Activated naive CD4-positive, alpha-beta T cell treated with anti-CD3 and anti-CD28 coated beads, Interleukin-2, amount 50 U/mL, for 24 hours (primary cell): Measurements from ENCODE around the gene COX10.
"Not testable (repeated sequence)": the region's sequence is repeated elsewhere in the genome, so short reads cannot be mapped to it uniquely, and the experiment has no call there.

ENCODE experiments used
- H3K27ac Mint-ChIP-seq: one replicate; pipeline ENCODE4 v1.8.0; 2021; ENCODE audit warnings: mild to moderate bottlenecking, mixed read lengths
- H3K27me3 Mint-ChIP-seq: one replicate; pipeline ENCODE4 v1.8.0; 2021; ENCODE audit warnings: mixed read lengths
- H3K36me3 Mint-ChIP-seq: one replicate; pipeline ENCODE4 v1.8.0; 2021; ENCODE audit warnings: mixed read lengths
- H3K4me1 Mint-ChIP-seq: one replicate; pipeline ENCODE4 v1.8.0; 2021; ENCODE audit warnings: mixed read lengths
- H3K4me3 Mint-ChIP-seq: one replicate; pipeline ENCODE4 v1.8.0; 2021; ENCODE audit warnings: mild to moderate bottlenecking, mixed read lengths
- H3K9me3 Mint-ChIP-seq: one replicate; pipeline ENCODE4 v1.8.0; 2021; ENCODE audit warnings: mixed read lengths

Gene COX10

DNA sequence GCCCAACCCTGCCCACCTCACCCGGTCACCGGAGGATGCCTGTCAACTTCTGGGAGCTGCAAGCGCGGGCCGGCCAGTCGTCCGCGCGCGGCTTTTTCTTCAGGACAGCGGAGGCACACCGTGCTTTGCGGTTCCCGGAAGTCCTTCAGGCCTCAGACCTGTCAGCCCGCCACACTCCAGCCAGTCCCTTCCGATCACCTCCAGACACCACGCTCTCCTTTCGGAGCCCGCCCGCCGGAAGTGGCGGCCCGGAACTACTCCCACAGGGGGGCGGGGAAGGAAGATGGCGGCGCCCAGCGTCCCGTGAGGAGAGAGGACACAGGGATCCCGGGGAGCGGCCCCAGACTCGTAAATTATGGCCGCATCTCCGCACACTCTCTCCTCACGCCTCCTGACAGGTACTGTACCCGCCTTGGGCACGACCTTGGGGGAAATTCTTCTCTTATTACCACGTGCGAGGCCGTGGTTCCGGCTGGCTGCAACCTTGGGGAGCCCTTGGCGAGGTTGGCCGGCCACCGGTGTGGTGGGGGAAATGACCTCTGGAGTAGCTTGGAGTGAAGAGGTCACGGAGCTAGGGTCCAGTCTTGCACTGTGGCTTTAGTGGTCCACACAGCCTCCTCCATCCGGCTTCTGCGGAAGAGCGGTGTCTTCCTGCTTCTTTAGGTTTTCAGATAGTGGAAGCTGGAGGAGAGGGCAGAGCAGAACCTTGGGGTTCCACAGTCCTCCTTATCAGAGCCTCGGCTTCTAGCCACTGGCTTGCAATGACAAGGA, at the start of gene COX10:
Gene COX10, plus strand, starts transcription at position 254 of the 771 bp plus-strand sequence. Its CDS starts 102 bp downstream, at position 356.
- Mint-ChIP-seq H3K36me3 (peaks cover 12% of the 10 kb centered on the region), H3K27me3 (no peaks in the 10 kb centered on the region), H3K9me3 (no peaks in the 10 kb centered on the region), H3K27ac (peak within 1 kb of the TSS; percentile 94), H3K4me1 (peaks cover 57% of the 10 kb centered on the region), H3K4me3 (peak within 1 kb of the TSS; percentile 95)

GRCh38 chr17:14021651-14022294, 47.5 kb upstream of the COX10 start:
- H3K36me3 Mint-ChIP-seq, H3K27me3 Mint-ChIP-seq, H3K4me3 Mint-ChIP-seq, H3K27ac Mint-ChIP-seq, H3K4me1 Mint-ChIP-seq, H3K9me3 Mint-ChIP-seq: not testable (repeated sequence)

DNA sequence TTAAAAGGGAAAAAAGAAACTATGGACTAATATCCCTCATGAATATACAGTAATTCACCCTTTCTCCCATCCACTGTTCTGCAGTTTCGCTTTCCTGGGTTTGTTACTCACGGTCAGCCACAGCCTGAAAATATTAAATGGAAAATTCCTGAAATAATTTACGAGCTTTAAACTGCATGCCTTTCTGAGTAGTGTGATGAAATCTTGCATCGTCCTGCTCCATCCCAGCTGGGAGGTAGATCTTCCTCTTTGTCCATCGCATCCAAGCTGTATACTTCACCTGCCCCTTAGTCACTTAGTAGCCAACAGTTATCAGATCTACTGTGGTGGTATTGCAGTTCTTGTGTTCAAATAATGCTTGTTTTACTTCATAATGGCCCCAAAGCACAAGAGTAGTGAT, 39.5 kb upstream of the COX10 start:
- H3K36me3 Mint-ChIP-seq = peaks cover 18% of the 10 kb centered on the region
- not testable (repeated sequence) for H3K4me1 Mint-ChIP-seq, H3K4me3 Mint-ChIP-seq, H3K9me3 Mint-ChIP-seq, H3K27me3 Mint-ChIP-seq, H3K27ac Mint-ChIP-seq

DNA sequence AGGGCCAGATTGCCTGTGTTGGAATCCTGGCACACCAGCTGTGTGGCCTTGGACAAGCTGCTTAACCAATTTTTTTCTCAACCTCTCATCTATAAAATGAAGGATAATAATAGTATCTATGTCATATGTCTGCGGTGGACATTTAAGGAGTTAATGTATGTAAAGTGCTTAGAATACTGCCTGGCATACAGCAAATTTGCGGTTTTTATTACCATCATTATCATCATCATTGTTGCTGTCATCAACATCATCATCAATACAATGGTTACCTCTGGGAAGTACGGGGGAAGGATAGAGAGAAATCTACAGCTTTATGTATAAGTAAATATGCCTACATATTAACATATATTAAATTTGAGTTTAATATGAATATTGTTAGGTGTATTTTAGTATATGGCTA, 37.1 kb upstream of the COX10 start:
- no peaks in the 10 kb centered on the region for H3K9me3 Mint-ChIP-seq
- H3K4me3 Mint-ChIP-seq = no peak overlapping the region
- peaks cover 25% of the 10 kb centered on the region for H3K36me3 Mint-ChIP-seq
- H3K27ac Mint-ChIP-seq = no peak overlapping the region
- no peaks in the 10 kb centered on the region for H3K27me3 Mint-ChIP-seq
- H3K4me1 Mint-ChIP-seq = peaks cover 11% of the 10 kb centered on the region

DNA sequence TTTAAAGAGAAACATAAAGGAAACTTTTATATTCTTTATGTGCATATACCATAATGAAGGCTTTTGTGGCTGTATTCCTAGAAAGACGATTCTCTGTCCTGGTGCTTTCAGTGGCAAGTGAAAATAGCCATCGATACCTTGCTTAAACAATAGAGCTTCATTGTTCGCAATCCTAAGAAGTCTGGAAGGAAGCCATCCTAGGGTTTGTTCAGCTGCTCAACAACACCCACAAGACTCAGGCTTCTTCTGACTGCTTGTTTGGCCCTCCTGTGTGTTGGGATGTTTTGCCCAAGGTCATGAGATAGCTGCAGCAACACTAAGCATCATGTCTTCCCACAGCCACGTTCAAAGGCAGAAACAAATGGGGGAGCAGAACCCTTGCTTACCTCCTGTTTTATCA, 36.1 kb upstream of the COX10 start:
- H3K36me3 Mint-ChIP-seq = peaks cover 25% of the 10 kb centered on the region
- H3K4me1 Mint-ChIP-seq = peaks cover 19% of the 10 kb centered on the region
- H3K27me3 Mint-ChIP-seq = no peaks in the 10 kb centered on the region
- no peak overlapping the region for H3K27ac Mint-ChIP-seq
- H3K9me3 Mint-ChIP-seq = no peaks in the 10 kb centered on the region
- H3K4me3 Mint-ChIP-seq = no peak overlapping the region

GRCh38 chr17:14037453-14037852, 31.9 kb upstream of the COX10 start:
- Mint-ChIP-seq H3K27ac (peak overlapping the region; percentile 42), H3K4me1 (peaks cover 34% of the 10 kb centered on the region), H3K4me3 (no peak overlapping the region), H3K27me3 (no peaks in the 10 kb centered on the region), H3K36me3 (peaks cover 20% of the 10 kb centered on the region), H3K9me3 (no peaks in the 10 kb centered on the region)

- peaks cover 34% of the 10 kb centered on the region for H3K4me1 Mint-ChIP-seq
- no peak overlapping the region for H3K4me3 Mint-ChIP-seq
- no peaks in the 10 kb centered on the region for H3K27me3 Mint-ChIP-seq
- peaks cover 20% of the 10 kb centered on the region for H3K36me3 Mint-ChIP-seq
- H3K27ac Mint-ChIP-seq = peak overlapping the region; percentile 8
- H3K9me3 Mint-ChIP-seq = no peaks in the 10 kb centered on the region
Measured at GRCh38 chr17:14038206-14038605, 31.1 kb upstream of the COX10 start.

DNA sequence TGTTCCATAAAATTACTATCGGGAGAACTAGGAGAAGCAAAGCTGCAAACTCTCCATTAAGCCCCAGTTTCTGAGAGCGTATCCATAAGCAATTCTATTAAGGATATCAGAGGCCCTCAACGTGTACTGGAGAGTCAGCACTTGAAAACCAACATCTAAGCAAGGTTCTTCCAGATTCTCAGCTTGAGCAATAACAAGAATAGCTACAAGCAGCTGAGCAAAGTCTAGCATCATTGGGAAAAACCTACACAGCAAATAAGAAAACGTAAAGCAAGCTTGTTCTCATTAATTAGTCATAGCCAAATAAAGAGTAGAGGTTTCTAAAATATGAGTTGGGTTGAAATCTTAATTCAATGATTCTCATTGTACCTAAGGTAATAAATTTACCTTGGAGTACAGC, 26.9 kb upstream of the COX10 start:
- Mint-ChIP-seq H3K4me3 (no peak overlapping the region), H3K4me1 (peaks cover 25% of the 10 kb centered on the region), H3K36me3 (peaks cover 6% of the 10 kb centered on the region), H3K27ac (no peak overlapping the region), H3K27me3 (no peaks in the 10 kb centered on the region), H3K9me3 (no peaks in the 10 kb centered on the region)

GRCh38 chr17:14044702-14045101, 24.6 kb upstream of the COX10 start:
- Mint-ChIP-seq H3K36me3 (peaks cover 2% of the 10 kb centered on the region), H3K4me1 (peaks cover 9% of the 10 kb centered on the region), H3K27me3 (no peaks in the 10 kb centered on the region), H3K27ac (no peak overlapping the region), H3K4me3 (no peak overlapping the region), H3K9me3 (no peaks in the 10 kb centered on the region)

- H3K27ac Mint-ChIP-seq = no peak overlapping the region
- H3K27me3 Mint-ChIP-seq = no peaks in the 10 kb centered on the region
- no peak overlapping the region for H3K4me3 Mint-ChIP-seq
- H3K36me3 Mint-ChIP-seq = peaks cover 4% of the 10 kb centered on the region
- H3K9me3 Mint-ChIP-seq = no peaks in the 10 kb centered on the region
- H3K4me1 Mint-ChIP-seq = peaks cover 8% of the 10 kb centered on the region
Measured at GRCh38 chr17:14046978-14047377, 22.3 kb upstream of the COX10 start.

DNA sequence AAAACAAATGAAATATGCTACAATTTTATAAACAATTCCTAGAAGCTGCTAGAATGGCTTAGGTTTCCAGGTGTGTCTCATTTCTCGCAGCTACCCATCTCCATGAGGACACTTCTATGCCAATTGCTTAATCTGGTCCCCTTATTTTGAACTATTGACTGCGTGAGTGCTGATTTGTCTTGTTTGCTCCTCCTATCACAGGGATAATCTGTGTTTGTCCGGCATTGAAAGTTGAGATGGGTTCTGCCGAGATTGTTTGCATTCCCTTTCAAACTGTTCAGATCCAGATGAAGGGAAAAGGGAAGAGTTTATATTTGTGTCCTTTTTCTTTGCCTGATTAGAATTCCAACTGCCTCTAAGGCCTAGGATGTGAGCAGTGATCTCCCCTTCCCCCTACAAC, 21.7 kb upstream of the COX10 start:
- H3K4me1 Mint-ChIP-seq = peaks cover 4% of the 10 kb centered on the region
- H3K27me3 Mint-ChIP-seq = no peaks in the 10 kb centered on the region
- no peak overlapping the region for H3K4me3 Mint-ChIP-seq
- no peaks in the 10 kb centered on the region for H3K9me3 Mint-ChIP-seq
- peaks cover 3% of the 10 kb centered on the region for H3K36me3 Mint-ChIP-seq
- H3K27ac Mint-ChIP-seq = no peak overlapping the region

- Mint-ChIP-seq H3K4me1 (peaks cover 4% of the 10 kb centered on the region), H3K27me3 (no peaks in the 10 kb centered on the region), H3K9me3 (no peaks in the 10 kb centered on the region), H3K36me3 (peaks cover 3% of the 10 kb centered on the region), H3K27ac (no peak overlapping the region), H3K4me3 (no peak overlapping the region)
Measured at GRCh38 chr17:14048169-14048568, 21.1 kb upstream of the COX10 start.

GRCh38 chr17:14050616-14051015, 18.7 kb upstream of the COX10 start:
- H3K4me3 Mint-ChIP-seq = no peak overlapping the region
- H3K36me3 Mint-ChIP-seq = peaks cover 4% of the 10 kb centered on the region
- no peak overlapping the region for H3K27ac Mint-ChIP-seq
- H3K9me3 Mint-ChIP-seq = no peaks in the 10 kb centered on the region
- no peaks in the 10 kb centered on the region for H3K27me3 Mint-ChIP-seq
- H3K4me1 Mint-ChIP-seq = no peaks in the 10 kb centered on the region

- H3K36me3 Mint-ChIP-seq = peaks cover 10% of the 10 kb centered on the region
- H3K27ac Mint-ChIP-seq = no peak overlapping the region
- H3K9me3 Mint-ChIP-seq = no peaks in the 10 kb centered on the region
- no peaks in the 10 kb centered on the region for H3K4me1 Mint-ChIP-seq
- no peak overlapping the region for H3K4me3 Mint-ChIP-seq
- no peaks in the 10 kb centered on the region for H3K27me3 Mint-ChIP-seq
Measured at GRCh38 chr17:14051692-14052091, 17.6 kb upstream of the COX10 start.

DNA sequence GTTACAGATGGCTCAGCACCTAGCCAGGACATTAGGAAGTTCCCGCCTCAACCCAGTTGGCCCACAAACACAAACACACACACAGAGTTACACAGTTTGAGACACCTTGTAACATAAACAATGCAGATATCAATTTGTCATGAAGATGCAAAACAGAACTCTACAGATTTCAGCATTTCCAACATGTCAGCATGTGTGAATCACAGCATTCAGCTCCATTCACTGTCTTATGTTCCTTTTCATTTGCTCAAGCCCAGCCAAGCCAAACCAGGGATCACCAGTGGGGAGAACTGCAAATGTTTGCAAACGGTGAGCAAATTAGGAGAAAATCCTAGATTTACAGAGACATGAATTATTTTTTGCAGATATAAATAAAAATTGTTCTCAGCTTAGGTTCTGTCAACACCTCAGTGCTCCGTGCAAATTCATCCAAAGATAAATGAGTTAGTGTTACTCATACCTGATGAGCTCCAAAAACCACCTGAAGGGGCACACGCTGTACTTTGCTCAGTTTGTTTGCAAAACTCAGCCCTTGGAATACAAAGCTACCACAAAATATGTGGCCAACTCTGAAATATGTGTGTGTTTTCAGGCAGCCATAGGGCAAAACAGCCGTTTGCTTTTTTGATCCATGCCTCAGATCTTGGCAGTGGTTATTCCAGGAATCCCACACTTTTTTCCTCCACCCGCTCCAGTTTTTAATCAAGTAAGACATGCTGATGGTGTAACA, 16.3 kb upstream of the COX10 start:
- Mint-ChIP-seq H3K27me3 (no peaks in the 10 kb centered on the region), H3K9me3 (peaks cover 3% of the 10 kb centered on the region), H3K36me3 (peaks cover 15% of the 10 kb centered on the region), H3K27ac (no peak overlapping the region), H3K4me1 (no peaks in the 10 kb centered on the region), H3K4me3 (no peak overlapping the region)

DNA sequence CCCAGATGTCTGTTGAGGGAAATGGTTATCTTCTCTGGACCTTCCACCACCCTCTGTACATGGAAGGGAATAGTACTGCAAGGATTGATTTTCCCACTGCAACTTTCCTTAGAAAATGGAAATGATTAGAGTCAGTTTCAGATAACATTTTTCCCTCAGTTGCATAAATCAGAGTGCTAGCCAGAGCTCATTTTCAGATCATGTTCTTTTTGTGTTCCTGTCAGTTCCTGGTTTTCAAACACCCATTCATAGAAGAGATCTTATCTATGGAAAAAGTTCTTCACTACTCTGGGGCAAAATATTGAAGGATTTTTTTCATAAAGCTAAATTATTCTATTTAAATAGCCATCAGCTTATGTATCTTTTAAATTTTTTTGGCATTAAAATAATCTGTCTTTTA, 11.7 kb upstream of the COX10 start:
- no peak overlapping the region for H3K27ac Mint-ChIP-seq
- peaks cover 3% of the 10 kb centered on the region for H3K9me3 Mint-ChIP-seq
- no peaks in the 10 kb centered on the region for H3K27me3 Mint-ChIP-seq
- peaks cover 23% of the 10 kb centered on the region for H3K36me3 Mint-ChIP-seq
- no peak overlapping the region for H3K4me3 Mint-ChIP-seq
- H3K4me1 Mint-ChIP-seq = peaks cover 8% of the 10 kb centered on the region
